ENCODE results near the gene LRRC30. TPM values are rescaled to one million over a fixed set of nuclear protein-coding genes. Genes with fewer than 3 reads are reported as not detected.

LRRC30 gene
- total and polyA plus RNA-seq, 7 experiments from 2014 or later = not detected

- ATAC-seq (no peak), DNase-seq (no peak)
- no peaks in the 10 kb centered on the region for H3K36me3 ChIP-seq (ENCODE audit: control insufficient read depth in 2 of 3, insufficient read depth in 3 of 3, low read length in 3 of 3)
- ChIA-PET POLR2A (no interaction called here), CTCF (no interaction called here)
- no peak overlapping the region for H3K4me3 Mint-ChIP-seq
- H3K4me1 ChIP-seq (ENCODE audit: control insufficient read depth in 2 of 2, insufficient read depth in 2 of 2, low read length in 2 of 2) = no peaks in the 10 kb centered on the region
- H3K4me1 Mint-ChIP-seq = no peaks in the 10 kb centered on the region
- H3K27me3 ChIP-seq (ENCODE audit: control insufficient read depth in 2 of 2, insufficient read depth in 2 of 2, low read length in 2 of 2) = no peaks in the 10 kb centered on the region
- H3K9me3 ChIP-seq (ENCODE audit: control insufficient read depth in 2 of 3, low read length in 3 of 3) = no peaks in the 10 kb centered on the region
- intact Hi-C loops (cut with micrococcal nuclease) = no loop called here
- H3K27ac Mint-ChIP-seq = no peak overlapping the region
- no peaks in the 10 kb centered on the region for H3K36me3 Mint-ChIP-seq
- peaks cover 0 to 3% (median 0%) of the 10 kb centered on the region in 5 donors for H3K27me3 Mint-ChIP-seq
- no peak overlapping the region for H3K27ac ChIP-seq (ENCODE audit: low read depth, low read length)
- H3K4me3 ChIP-seq (ENCODE audit: low read length) = no peak overlapping the region
- H3K9me3 Mint-ChIP-seq = peaks cover 0 to 3% (median 0%) of the 10 kb centered on the region in 11 donors
These were observed 25.9 kb downstream of the LRRC30 start for GRCh38 chr18:7256618-7257425.

DNA sequence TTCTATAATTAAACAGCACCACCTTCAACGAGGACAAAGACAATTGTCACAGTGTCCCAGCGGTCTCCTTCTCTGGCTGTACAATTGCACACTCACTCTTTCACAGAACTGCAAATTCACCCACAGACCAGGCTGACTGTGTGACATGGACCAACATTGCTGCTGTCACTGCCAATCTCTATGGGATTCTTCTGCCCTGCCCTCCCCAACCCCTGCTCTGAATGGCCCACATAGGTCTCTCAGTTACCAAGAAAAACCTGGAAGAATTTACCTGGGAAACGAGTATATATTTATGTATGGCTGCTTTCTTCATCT, 26.5 kb downstream of the LRRC30 start:
- Histone ChIP-seq H3K27me3 (ENCODE audit: control insufficient read depth in 2 of 2, insufficient read depth in 2 of 2, low read length in 2 of 2) (no peaks in the 10 kb centered on the region), H3K4me3 (ENCODE audit: low read length) (no peak overlapping the region), H3K9me3 (ENCODE audit: control insufficient read depth in 2 of 3, low read length in 3 of 3) (no peaks in the 10 kb centered on the region), H3K36me3 (ENCODE audit: control insufficient read depth in 2 of 3, insufficient read depth in 3 of 3, low read length in 3 of 3) (no peaks in the 10 kb centered on the region), H3K27ac (ENCODE audit: low read depth, low read length) (no peak overlapping the region), H3K4me1 (ENCODE audit: control insufficient read depth in 2 of 2, insufficient read depth in 2 of 2, low read length in 2 of 2) (no peaks in the 10 kb centered on the region)
- ChIA-PET CTCF (no interaction called here), POLR2A (no interaction called here)
- ATAC-seq (no peak), DNase-seq (no peak)
- H3K36me3 Mint-ChIP-seq = no peaks in the 10 kb centered on the region
- intact Hi-C loops (cut with micrococcal nuclease) = no loop called here
- H3K9me3 Mint-ChIP-seq = peaks cover 0 to 3% (median 0%) of the 10 kb centered on the region in 11 donors
- H3K27me3 Mint-ChIP-seq = peaks cover 0 to 3% (median 0%) of the 10 kb centered on the region in 5 donors
- no peak overlapping the region for H3K27ac Mint-ChIP-seq
- H3K4me3 Mint-ChIP-seq = no peak overlapping the region
- H3K4me1 Mint-ChIP-seq = no peaks in the 10 kb centered on the region

GRCh38 chr18:7259475-7259874, 28.6 kb downstream of the LRRC30 start:
- intact Hi-C loops (cut with micrococcal nuclease) = no loop called here
- Mint-ChIP-seq H3K4me1 (no peaks in the 10 kb centered on the region), H3K4me3 (no peak overlapping the region), H3K27ac (no peak overlapping the region), H3K36me3 (no peaks in the 10 kb centered on the region), H3K9me3 (peaks cover 0 to 6% (median 4%) of the 10 kb centered on the region in 11 donors), H3K27me3 (peaks cover 0 to 3% (median 0%) of the 10 kb centered on the region in 5 donors)
- Histone ChIP-seq H3K36me3 (ENCODE audit: control insufficient read depth in 2 of 3, insufficient read depth in 3 of 3, low read length in 3 of 3) (no peaks in the 10 kb centered on the region), H3K27me3 (ENCODE audit: control insufficient read depth in 2 of 2, insufficient read depth in 2 of 2, low read length in 2 of 2) (no peaks in the 10 kb centered on the region), H3K9me3 (ENCODE audit: control insufficient read depth in 2 of 3, low read length in 3 of 3) (no peaks in the 10 kb centered on the region), H3K4me1 (ENCODE audit: control insufficient read depth in 2 of 2, insufficient read depth in 2 of 2, low read length in 2 of 2) (no peaks in the 10 kb centered on the region), H3K27ac (ENCODE audit: low read depth, low read length) (no peak overlapping the region), H3K4me3 (ENCODE audit: low read length) (no peak overlapping the region)
- ATAC-seq = no peak
- POLR2A ChIA-PET = no interaction called here
- CTCF ChIA-PET = no interaction called here
- no peak for DNase-seq

- no peaks in the 10 kb centered on the region for H3K4me1 ChIP-seq (ENCODE audit: control insufficient read depth in 2 of 2, insufficient read depth in 2 of 2, low read length in 2 of 2)
- ATAC-seq (no peak), DNase-seq (no peak)
- Mint-ChIP-seq H3K36me3 (no peaks in the 10 kb centered on the region), H3K9me3 (peaks cover 0 to 8% (median 5%) of the 10 kb centered on the region in 11 donors), H3K27ac (no peak overlapping the region), H3K4me1 (no peaks in the 10 kb centered on the region), H3K27me3 (peaks cover 0 to 4% (median 0%) of the 10 kb centered on the region in 5 donors), H3K4me3 (no peak overlapping the region)
- no peak overlapping the region for H3K4me3 ChIP-seq (ENCODE audit: low read length)
- intact Hi-C loops (cut with micrococcal nuclease) = no loop called here
- CTCF ChIA-PET = no interaction called here
- POLR2A ChIA-PET = no interaction called here
- H3K27me3 ChIP-seq (ENCODE audit: control insufficient read depth in 2 of 2, insufficient read depth in 2 of 2, low read length in 2 of 2) = no peaks in the 10 kb centered on the region
- H3K36me3 ChIP-seq (ENCODE audit: control insufficient read depth in 2 of 3, insufficient read depth in 3 of 3, low read length in 3 of 3) = no peaks in the 10 kb centered on the region
- no peaks in the 10 kb centered on the region for H3K9me3 ChIP-seq (ENCODE audit: control insufficient read depth in 2 of 3, low read length in 3 of 3)
- H3K27ac ChIP-seq (ENCODE audit: low read depth, low read length) = no peak overlapping the region
These were observed 30.3 kb downstream of the LRRC30 start for GRCh38 chr18:7261199-7261598.

DNA sequence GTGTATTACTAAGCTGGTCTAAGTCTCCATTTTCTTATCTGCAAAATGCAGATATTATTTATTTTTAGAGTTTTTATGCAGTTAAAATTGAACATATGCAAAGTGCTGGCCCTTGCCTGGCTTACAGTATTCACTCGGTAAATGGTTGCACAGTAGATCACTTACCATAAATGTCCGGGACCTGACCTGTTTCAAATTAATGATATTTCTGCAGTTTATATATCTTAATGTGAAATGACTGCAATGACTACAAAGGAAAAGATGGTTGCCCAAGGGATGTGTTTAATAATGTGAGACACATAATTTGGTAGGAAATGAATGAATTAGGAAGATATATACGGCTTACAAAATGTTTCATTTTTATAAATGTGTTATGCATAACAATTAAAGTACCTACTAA, 37.1 kb downstream of the LRRC30 start:
- intact Hi-C loops (cut with micrococcal nuclease) = no loop called here
- no peaks in the 10 kb centered on the region for H3K4me1 ChIP-seq (ENCODE audit: control insufficient read depth in 2 of 2, insufficient read depth in 2 of 2, low read length in 2 of 2)
- no peak for ATAC-seq
- POLR2A ChIA-PET = no interaction called here
- H3K9me3 ChIP-seq (ENCODE audit: control insufficient read depth in 2 of 3, low read length in 3 of 3) = no peaks in the 10 kb centered on the region
- no peak overlapping the region for H3K4me3 ChIP-seq (ENCODE audit: low read length)
- H3K27me3 ChIP-seq (ENCODE audit: control insufficient read depth in 2 of 2, insufficient read depth in 2 of 2, low read length in 2 of 2) = no peaks in the 10 kb centered on the region
- no peaks in the 10 kb centered on the region for H3K36me3 ChIP-seq (ENCODE audit: control insufficient read depth in 2 of 3, insufficient read depth in 3 of 3, low read length in 3 of 3)
- Mint-ChIP-seq H3K4me1 (peaks cover 0 to under 1% (median 0%) of the 10 kb centered on the region in 7 donors), H3K27me3 (peaks cover 0 to 6% (median 2%) of the 10 kb centered on the region in 5 donors), H3K4me3 (no peak overlapping the region), H3K36me3 (no peaks in the 10 kb centered on the region), H3K9me3 (peaks cover 2 to 17% (median 8%) of the 10 kb centered on the region in 11 donors), H3K27ac (no peak overlapping the region)
- no peak overlapping the region for H3K27ac ChIP-seq (ENCODE audit: low read depth, low read length)
- DNase-seq = no peak
- CTCF ChIA-PET = no interaction called here

GRCh38 chr18:7269942-7270341, 39.1 kb downstream of the LRRC30 start:
- H3K27ac Mint-ChIP-seq = no peak overlapping the region
- no peak overlapping the region for H3K4me3 Mint-ChIP-seq
- Histone ChIP-seq H3K4me1 (ENCODE audit: control insufficient read depth in 2 of 2, insufficient read depth in 2 of 2, low read length in 2 of 2) (no peaks in the 10 kb centered on the region), H3K36me3 (ENCODE audit: control insufficient read depth in 2 of 3, insufficient read depth in 3 of 3, low read length in 3 of 3) (no peaks in the 10 kb centered on the region), H3K27me3 (ENCODE audit: control insufficient read depth in 2 of 2, insufficient read depth in 2 of 2, low read length in 2 of 2) (no peaks in the 10 kb centered on the region), H3K4me3 (ENCODE audit: low read length) (no peak overlapping the region), H3K9me3 (ENCODE audit: control insufficient read depth in 2 of 3, low read length in 3 of 3) (no peaks in the 10 kb centered on the region), H3K27ac (ENCODE audit: low read depth, low read length) (no peak overlapping the region)
- peaks cover 0 to 3% (median 0%) of the 10 kb centered on the region in 7 donors for H3K4me1 Mint-ChIP-seq
- ChIA-PET POLR2A (no interaction called here), CTCF (no interaction called here)
- no peaks in the 10 kb centered on the region for H3K36me3 Mint-ChIP-seq
- intact Hi-C loops (cut with micrococcal nuclease) = no loop called here
- DNase-seq (no peak), ATAC-seq (no peak)
- H3K9me3 Mint-ChIP-seq = peaks cover 0 to 22% (median 4%) of the 10 kb centered on the region in 11 donors
- peaks cover 0 to 13% (median 4%) of the 10 kb centered on the region in 5 donors for H3K27me3 Mint-ChIP-seq

DNA sequence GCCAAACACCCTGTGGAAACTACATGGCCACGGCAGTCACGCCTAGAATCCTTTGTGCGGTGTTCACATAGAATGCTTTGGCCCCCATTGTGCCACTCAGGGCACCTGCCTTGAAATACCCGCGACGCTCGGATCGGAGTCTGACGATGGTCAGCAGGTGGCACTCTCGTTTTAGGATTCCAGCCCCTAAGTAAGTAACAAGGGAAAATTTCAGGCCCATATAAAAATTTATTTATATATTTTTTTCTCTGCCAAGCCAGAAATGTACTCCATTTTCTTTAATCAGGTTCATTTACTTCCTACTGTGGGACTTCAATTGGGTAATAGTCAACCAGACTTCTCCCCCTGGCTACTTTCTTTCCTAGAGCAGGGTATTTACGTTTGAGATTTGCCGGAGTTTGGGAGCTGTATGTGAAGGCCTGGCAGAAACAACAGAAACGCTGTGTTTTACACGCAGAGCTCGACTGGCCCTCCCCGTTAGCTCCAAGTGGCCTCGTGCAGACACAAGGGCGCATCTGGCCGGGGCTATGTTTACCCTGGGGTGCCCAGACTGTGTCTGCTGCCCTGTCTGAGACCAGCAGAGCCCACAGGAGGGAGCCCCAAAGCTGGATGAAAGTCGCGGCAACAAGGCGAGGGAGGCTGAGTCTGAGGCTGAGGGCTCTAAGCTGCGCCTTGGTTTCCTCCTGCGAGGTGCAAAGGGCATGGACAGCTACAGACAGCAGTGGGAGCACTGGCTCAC, 41.6 kb downstream of the LRRC30 start:
- no peak for ATAC-seq
- ChIA-PET POLR2A (no interaction called here), CTCF (no interaction called here)
- Mint-ChIP-seq H3K27me3 (peaks cover 0 to 13% (median 4%) of the 10 kb centered on the region in 5 donors), H3K27ac (no peak overlapping the region), H3K9me3 (peaks cover 0 to 26% (median 5%) of the 10 kb centered on the region in 11 donors), H3K4me1 (peaks cover 0 to 3% (median 0%) of the 10 kb centered on the region in 7 donors), H3K36me3 (no peaks in the 10 kb centered on the region), H3K4me3 (no peak overlapping the region)
- no peak for DNase-seq
- Histone ChIP-seq H3K27ac (ENCODE audit: low read depth, low read length) (no peak overlapping the region), H3K9me3 (ENCODE audit: control insufficient read depth in 2 of 3, low read length in 3 of 3) (no peaks in the 10 kb centered on the region), H3K27me3 (ENCODE audit: control insufficient read depth in 2 of 2, insufficient read depth in 2 of 2, low read length in 2 of 2) (no peaks in the 10 kb centered on the region), H3K4me1 (ENCODE audit: control insufficient read depth in 2 of 2, insufficient read depth in 2 of 2, low read length in 2 of 2) (no peaks in the 10 kb centered on the region), H3K4me3 (ENCODE audit: low read length) (no peak overlapping the region), H3K36me3 (ENCODE audit: control insufficient read depth in 2 of 3, insufficient read depth in 3 of 3, low read length in 3 of 3) (no peaks in the 10 kb centered on the region)
- intact Hi-C loops (cut with micrococcal nuclease) = no loop called here

Measured in naive thymus-derived CD4-positive, alpha-beta T cell (primary cell).